H1 (cell line): Measurements from ENCODE around the gene GALNT12. TPM values are rescaled to one million over a fixed set of nuclear protein-coding genes. Genes with fewer than 3 reads are reported as not detected.

Experiments
- BRCA1 ChIP-seq: IDR thresholded peaks from 2 replicates; pipeline ENCODE4 v1.6.1; 2012; ENCODE audit warnings: low read depth, low read length, improper control_type of control experiment
- CHD1 ChIP-seq: IDR thresholded peaks from 2 replicates; pipeline ENCODE4 v1.6.1; 2012; ENCODE audit warnings: low read depth, low read length, improper control_type of control experiment
- CHD2 ChIP-seq: IDR thresholded peaks from 2 replicates; pipeline ENCODE4 v1.6.1; 2012; ENCODE audit warnings: low read length, improper control_type of control experiment
- GABPA ChIP-seq: IDR thresholded peaks from 2 replicates; pipeline ENCODE4 v1.6.1; 2011; ENCODE audit warnings: mild to moderate bottlenecking, low read length, moderate library complexity, borderline replicate concordance; ENCODE audit not compliant: insufficient read depth
- KDM4A ChIP-seq: IDR thresholded peaks from one replicate; pipeline ENCODE4 v1.7.1; 2012; ENCODE audit warnings: low read depth, mild to moderate bottlenecking, moderate library complexity, low read length, inconsistent platforms; ENCODE audit not compliant: severe bottlenecking
- TEAD4 ChIP-seq: IDR thresholded peaks from 2 replicates; pipeline ENCODE4 v1.6.1; 2012; ENCODE audit warnings: low read depth, low read length, inconsistent platforms, mixed read lengths
- ZNF274 ChIP-seq: IDR thresholded peaks from 2 replicates; pipeline ENCODE4 v1.7.0; 2012; ENCODE audit warnings: low read length, borderline replicate concordance; ENCODE audit errors: extremely low read depth
- polyA plus RNA-seq, 7 experiments: library from polyadenylated mRNA; depleted of rRNA in 3 of 7; stranded (reverse) in 5 of 7; unstranded in 2 of 7; fragments of >200 nt in 5 of 7; fragments of 200-250 nt in 2 of 7; gene quantifications; 1 replicate in 5 of 7; 2 replicates in 1 of 7; 4 replicates in 1 of 7; pipeline versions ENCODE4 v1.2.1 to v1.2.3, GENCODE V29; 2011 to 2013; ENCODE audit warnings: missing spikeins in 2 of 7, mixed read lengths in 2 of 7
- total RNA-seq: library from RNA; stranded (reverse); fragmentation: NEBNext Ultra II Directional; extraction: Animal tissue kit (Norgen Biotek cat#: 25700); gene quantifications from 2 replicates; pipeline ENCODE4 v1.2.1, GENCODE V29; 2021
- TF ChIP-seq, protein P1 (sequence below): IDR thresholded peaks from 2 replicates; pipeline ENCODE4 v1.6.1; 2012; ENCODE audit warnings: inconsistent platforms

GALNT12 gene
- total and polyA plus RNA-seq, 2 of the 8 experiments (the other 6 are each of a cell fraction or from before 2014, with no cell fraction given) = 16.2 to 19.6 TPM

DNA sequence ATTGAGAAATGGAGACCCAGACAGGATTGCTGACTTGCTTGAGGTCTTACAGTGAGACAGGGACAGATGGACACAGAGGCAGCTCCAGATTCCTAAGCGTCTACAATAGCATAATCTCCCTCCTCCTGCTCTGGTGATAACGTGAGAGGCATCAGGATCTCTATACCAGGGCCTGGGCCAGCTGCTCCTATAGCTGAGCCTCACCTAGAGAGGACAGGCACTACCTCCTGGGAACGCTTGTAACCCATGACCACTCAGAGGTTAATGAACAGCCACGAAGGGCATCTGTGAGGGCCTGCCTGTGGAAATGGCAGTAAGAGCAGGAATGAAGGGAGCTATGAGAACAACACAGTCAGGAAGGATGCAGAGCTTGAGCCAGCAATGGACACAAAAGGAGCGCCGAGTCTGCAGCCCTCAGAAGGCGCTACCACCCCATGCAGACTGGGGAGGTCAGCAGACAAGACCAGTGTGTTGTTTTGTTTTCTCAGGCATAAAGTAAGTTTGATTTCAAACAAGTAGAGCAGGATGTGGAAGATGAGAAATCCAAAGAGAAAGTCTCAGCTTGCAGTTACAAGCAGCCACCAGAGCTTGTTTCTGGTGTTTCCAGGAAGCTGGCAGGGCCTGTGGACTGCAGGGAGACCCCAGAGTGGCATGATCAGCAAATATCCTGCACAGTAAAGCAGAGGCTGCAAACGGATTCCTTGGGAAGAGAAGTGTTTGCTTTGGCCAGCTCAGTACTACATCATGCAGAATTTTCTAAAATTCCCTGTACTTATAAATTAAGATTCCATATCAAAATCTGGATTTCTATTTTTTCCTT, 28.5 kb upstream of the GALNT12 start (continued):
- TF ChIP-seq GABPA (no peak), ZNF274 (no peak), BRCA1 (no peak), TEAD4 (no peak), CHD2 (no peak), KDM4A (no peak), CHD1 (no peak)
- TF ChIP-seq, protein P1, sequence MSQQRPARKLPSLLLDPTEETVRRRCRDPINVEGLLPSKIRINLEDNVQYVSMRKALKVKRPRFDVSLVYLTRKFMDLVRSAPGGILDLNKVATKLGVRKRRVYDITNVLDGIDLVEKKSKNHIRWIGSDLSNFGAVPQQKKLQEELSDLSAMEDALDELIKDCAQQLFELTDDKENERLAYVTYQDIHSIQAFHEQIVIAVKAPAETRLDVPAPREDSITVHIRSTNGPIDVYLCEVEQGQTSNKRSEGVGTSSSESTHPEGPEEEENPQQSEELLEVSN = no peak
- TF ChIP-seq, all 59 proteins: peak for 0
